GM18861 (cell line): Measurements from ENCODE around the gene ZNF831.

Source experiments
- ATAC-seq: cut with Tn5 transposase; IDR thresholded peaks from one replicate; pipeline ENCODE4 v1.9.1; 2021; ENCODE audit not compliant: unreplicated experiment

ZNF831 gene

GRCh38 chr20:59163631-59164530 lies at the start of gene ZNF831:
TSS of gene ZNF831 (plus strand) at chr20:59163821. CDS start at chr20:59191020, 27,199 bp downstream.
- no peak for ATAC-seq

DNA sequence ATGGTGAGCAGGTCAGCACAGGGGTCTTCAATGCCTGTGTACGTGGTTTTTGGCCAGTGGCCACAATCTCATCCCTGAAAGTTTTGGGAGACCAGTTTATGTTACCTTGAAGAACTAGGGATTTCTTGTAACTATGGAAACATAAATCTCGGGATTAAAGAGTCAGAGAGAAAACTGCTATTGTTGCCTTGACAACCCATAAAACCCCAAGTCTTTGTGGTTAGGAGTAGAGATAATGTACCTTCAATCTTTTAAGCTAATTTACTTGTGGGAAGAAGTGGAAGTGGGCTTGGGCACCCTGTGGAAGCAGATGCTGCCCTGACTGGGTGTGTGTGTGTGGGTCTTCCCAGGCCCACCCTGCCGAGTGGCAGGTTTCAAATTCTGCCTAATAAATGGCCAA lies 46.1 kb upstream of the ZNF831 start:
- ATAC-seq: no peak

DNA sequence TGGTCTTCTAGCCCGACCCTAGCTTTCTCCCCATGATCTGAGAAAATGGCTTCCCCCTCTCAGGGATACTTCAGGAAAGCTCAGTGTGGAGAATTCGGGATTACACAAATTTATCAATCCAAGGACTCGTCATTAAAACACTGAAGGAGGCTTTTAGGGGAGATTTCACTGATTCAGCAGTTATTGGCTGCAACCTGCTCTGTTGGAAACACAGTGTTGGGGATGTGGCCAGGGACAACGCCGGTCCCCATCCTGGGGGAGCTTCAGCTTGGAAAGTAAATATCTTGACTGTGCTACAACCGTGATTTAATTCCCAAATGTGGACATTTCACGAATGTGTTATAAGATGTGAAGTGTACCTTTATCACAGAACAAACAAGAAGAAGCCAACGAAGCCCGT lies 44.8 kb upstream of the ZNF831 start:
- ATAC-seq: no peak

DNA sequence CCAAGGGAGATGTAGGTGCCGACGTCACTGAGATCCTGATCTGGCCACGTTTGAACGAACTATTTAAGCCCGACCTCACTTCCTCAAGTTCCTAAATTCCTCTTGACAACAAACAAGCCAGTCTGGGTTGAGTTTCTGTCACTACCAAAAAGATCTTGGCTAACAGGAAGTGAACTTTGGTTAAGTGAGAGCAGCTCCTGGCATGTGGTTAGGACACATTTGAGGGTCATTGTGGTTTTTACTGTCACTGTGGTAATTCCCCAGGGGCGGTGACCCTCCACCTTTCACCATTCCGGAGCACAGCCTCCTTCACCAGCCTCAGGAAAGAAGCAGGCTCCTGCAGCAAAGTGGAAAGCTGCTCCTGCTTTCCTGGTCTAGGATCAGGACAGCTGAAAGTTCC lies 43.1 kb upstream of the ZNF831 start:
- no peak for ATAC-seq

DNA sequence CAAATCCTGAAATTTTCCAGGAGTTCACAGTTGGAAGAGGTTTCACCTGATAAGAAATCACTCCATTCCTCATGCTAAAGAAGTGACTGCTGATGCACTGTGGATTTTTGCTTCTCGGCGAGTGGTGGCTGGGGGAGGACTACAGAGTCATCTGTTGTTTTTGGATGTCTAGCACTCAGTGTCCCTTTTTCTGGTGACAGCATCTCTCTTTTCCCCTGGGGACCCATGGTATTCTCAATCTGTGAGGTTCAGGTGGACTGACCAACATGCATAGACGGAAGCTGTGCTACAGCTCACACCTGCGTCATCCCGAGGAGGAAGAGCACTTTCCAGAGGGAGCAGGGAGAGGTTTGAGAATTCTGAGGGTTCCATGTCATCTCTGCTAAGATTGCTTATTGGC lies 42.7 kb upstream of the ZNF831 start:
- ATAC-seq: no peak

GRCh38 chr20:59121714-59122565 lies 41.7 kb upstream of the ZNF831 start:
- ATAC-seq: no peak

DNA sequence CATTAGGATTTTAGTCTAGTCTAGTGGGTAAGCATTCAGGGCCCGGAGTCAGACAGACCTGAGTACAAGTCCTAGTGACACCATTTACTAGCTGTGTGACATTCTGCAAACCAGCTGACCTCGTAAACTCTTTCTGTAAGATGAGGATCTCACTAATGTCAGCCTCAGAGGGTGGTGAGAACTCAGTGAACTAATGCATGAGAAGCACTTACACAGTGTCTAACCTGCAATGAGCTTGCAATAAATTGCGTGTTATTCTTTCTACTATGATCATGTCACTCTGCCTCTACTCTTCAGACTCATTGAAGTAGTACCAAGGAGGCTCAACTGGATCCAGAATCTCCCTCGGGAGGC lies 41.1 kb upstream of the ZNF831 start:
- no peak for ATAC-seq

GRCh38 chr20:59123011-59123677 lies 40.5 kb upstream of the ZNF831 start:
- no peak for ATAC-seq

DNA sequence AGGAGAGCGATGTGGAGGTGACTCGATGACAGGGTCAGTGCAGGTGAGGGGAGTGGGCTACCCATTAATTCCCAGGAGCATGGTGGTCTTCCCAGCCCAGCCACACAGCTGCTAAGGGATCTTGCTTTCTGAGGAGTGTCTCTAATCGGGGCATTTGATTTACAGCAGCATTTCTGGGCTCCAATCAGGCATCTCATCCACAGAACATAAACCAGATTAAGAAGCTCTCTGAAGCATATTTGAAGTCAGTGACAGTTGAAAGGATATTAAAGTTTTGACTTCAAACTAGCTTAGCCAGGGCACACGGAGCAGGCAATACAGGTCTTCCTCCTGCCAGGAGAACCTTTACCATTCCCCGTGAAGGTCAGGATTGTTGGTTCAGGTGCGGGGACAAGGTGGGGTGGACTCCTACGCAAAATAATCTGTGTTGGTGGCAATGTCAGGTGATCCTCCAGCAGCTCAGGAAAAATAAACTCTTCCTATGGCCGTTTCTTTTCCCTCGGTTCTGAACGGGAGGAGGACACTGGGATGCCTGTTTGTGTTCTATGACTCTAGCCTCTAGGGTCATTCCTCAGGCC lies 39.9 kb upstream of the ZNF831 start:
- ATAC-seq: no peak

DNA sequence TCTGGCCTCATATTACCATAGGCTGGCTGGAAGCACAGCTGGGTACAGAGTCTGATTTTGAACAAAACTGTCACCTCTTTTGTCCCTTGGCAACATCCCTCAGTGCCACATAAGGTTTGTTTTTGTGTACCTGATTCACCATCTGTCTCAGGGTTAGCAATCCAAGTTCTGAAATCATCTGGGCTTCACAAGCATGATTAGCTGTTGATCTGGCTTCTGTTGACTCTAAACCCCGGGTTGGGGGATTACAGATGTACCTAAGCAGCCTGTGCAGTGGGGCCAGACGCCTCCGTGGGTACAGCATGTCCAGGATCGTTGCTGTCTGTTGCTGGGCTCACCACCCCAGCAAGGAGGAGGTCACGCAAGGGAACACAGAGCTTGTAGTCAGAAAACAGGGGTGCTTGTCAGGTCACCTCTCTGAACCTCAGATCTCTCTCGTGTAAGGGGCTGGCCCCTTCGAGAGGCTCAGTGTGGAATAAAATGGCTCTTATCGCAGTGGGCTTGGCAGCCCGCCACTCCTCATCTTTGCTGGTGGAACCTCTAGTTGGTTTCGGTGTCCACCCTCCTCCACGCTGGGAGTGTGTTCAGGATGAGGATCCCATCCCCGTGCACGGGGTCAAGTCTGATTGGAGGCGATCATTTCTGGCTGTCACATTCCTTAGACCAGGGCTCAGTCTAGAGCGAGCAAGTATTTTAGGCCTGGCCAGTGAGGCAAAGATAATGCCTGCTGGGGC lies 39.2 kb upstream of the ZNF831 start:
- no peak for ATAC-seq

GRCh38 chr20:59125332-59125731 lies 38.3 kb upstream of the ZNF831 start:
- ATAC-seq: no peak

DNA sequence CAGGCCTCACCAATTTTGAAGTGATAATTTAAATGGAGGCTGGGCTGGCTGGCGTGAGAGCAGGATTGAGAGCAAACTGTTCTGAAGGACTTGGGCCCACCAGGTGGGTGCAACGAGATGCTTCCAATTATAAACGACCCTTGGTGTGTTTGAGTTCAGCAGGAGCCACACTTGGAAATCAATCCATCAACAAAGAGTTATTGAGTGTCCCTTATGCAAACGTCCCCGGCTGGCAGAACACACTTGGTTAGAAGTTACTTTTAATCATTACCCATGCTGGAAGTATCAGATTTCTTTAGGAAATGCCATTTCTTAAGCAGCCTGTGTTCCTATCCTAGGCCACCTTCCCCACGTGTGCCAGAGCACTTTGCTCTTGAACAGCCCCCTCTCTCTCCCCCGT lies 37.8 kb upstream of the ZNF831 start:
- ATAC-seq: no peak

DNA sequence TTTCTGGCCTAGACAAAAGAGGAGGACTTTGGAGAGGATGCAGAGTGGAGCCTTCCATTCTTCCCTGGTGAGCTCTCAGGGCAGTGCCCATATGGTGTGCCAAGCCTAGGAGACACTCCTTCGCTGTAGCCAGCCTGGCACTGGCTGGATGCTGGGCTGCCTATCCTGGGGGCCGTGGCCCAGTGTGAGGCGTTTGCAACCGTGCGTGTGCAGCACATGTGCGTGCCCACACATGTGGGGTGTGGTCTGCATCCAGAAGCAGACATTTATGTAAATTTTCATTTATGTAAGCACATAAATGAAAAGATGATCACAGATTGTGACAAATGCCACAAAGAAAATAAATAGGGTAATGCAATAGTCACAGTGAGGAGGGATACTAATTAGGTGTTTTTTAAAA lies 35.8 kb upstream of the ZNF831 start:
- ATAC-seq: no peak

- no peak for ATAC-seq
These were observed 31.9 kb upstream of the ZNF831 start for GRCh38 chr20:59131551-59132285.

DNA sequence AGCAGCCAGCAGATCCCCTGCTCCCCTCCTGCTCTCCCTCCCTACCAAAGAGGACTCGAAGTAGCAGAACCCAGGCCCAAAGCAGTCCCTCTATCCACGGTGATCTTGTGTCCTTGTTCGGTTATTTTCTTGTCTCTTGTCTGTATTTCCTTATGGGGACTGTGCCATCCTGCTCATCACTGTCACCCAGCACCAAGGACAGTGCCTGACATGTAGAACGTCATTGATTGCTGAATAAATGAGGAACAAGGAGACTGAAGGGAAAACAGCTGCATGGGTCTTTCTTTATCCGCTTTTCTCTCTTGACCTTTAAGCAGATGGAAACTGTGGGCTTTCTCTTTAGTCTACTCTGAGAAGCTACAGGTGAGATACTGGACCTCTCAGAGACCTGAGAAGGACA lies 29.4 kb upstream of the ZNF831 start:
- no peak for ATAC-seq

DNA sequence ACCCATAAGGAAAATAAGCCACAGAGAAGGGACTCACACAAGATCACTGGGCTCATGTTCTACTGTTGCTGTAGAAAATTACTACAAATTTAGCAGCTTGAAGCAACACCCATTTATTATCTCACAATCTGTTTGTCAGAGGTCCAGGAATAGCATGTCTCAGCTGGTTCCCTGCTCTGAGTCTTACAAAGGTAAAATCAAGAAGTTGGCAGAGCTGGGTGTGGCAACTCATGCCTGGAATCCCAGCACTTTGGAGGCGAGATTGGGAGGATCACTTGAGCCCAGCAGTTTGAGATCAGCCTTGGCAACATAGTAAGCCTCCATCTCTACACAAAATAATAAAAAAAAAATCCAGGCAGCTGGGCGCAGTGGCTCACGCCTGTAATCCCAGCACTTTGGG lies 28.5 kb upstream of the ZNF831 start:
- ATAC-seq: no peak

GRCh38 chr20:59136027-59136426 lies 27.6 kb upstream of the ZNF831 start:
- no peak for ATAC-seq

DNA sequence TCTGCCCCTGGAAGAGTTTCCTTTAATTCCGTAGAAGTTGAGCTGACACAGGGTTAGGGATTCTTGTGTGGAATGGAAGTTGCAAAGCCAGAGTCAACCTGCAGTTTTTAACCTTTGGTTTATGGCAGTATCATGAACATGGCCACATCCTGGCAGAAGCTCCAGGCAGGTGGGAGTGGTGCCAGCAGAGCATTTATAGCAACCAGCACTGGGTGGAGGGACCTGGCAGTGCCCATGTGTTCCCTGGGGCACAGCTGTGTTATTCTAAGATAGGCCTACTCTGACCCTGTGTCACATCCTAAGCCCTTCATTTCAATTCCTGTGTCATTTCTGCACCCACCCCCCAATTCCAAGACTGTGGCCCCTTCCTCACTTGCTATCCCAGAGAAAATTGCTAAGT lies 26.1 kb upstream of the ZNF831 start:
- no peak for ATAC-seq

DNA sequence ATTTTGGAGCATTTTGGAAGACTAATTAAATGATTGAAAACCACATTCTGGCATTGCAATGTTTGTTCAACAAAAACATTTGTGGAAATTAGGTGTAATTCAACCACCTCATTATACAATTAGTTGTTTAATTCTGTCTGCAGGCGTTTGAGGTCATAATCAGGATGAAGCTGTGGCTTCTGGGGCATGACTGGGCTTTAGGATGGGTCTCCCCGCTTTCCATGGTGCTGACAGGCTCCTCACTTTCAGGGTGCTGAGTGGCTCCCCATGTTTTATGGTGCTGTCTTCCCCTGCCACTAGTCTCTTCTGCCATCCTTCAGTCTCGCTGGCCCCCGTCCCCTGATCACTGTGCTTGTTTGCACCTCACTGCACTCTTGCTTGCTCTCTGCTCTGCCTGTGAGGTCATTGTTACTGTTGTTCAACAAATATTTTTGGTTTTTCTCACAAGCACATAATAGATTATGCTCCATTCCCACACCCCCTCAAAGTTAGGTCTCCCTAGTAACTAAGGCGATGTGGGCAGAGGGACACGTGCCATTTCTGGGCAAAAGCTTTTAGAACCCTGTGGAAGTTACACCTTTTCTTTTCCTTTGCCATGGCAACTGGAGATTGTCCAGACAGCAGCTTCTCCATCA lies 25.4 kb upstream of the ZNF831 start:
- ATAC-seq: no peak
